Uterus (tissue), 2 donors: ENCODE data around the gene CLSTN2.

Source experiments
- POLR2A ChIP-seq, 2 donors: fragments of 450-650 bp; IDR thresholded peaks; one replicate each; pipeline ENCODE4 v1.6.1; 2016; ENCODE audit warnings: antibody characterized with exemption in 2 of 2, mild to moderate bottlenecking in 1 of 2, moderate library complexity in 1 of 2
- TF ChIP-seq, protein P1 (sequence below), 4 experiments: fragments of 200-600 bp in 2 of 4; fragments of 450-650 bp in 2 of 4; sonication (generic) in 2 of 4; IDR thresholded peaks; one replicate each; pipeline ENCODE4 v1.5.1; 2016 to 2019; ENCODE audit warnings: antibody characterized with exemption in 4 of 4, mild to moderate bottlenecking in 2 of 4, moderate library complexity in 1 of 4

DNA sequence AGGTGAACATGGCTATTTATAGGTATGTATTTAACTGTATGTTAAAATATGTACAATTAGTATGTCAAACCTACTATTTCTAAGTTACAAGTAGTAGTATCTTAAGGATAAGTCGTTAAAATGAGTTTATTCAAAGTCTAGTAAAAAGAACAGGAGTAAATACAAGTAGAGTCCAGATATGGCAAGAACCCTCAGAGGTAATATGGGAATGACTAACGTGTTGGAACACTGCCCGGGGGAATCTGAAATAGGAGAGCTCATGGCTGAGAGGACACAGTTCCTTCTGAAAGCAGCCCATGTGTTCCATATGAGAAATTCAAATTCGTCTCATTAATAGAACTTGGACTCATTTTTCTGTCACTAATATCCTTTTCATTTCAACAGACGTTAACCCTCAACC is 158.8 kb downstream of the CLSTN2 start:
- TF ChIP-seq, protein P1, sequence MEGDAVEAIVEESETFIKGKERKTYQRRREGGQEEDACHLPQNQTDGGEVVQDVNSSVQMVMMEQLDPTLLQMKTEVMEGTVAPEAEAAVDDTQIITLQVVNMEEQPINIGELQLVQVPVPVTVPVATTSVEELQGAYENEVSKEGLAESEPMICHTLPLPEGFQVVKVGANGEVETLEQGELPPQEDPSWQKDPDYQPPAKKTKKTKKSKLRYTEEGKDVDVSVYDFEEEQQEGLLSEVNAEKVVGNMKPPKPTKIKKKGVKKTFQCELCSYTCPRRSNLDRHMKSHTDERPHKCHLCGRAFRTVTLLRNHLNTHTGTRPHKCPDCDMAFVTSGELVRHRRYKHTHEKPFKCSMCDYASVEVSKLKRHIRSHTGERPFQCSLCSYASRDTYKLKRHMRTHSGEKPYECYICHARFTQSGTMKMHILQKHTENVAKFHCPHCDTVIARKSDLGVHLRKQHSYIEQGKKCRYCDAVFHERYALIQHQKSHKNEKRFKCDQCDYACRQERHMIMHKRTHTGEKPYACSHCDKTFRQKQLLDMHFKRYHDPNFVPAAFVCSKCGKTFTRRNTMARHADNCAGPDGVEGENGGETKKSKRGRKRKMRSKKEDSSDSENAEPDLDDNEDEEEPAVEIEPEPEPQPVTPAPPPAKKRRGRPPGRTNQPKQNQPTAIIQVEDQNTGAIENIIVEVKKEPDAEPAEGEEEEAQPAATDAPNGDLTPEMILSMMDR (IDR thresholded peaks at IDR 0.05): no peak
- no peak for TF ChIP-seq POLR2A (IDR thresholded peaks at IDR 0.05)
